Hippocampal formation (tissue), 2 donors: ENCODE measurements around the gene SLC12A3.

Source experiments
- DNase-seq, 2 donors: peaks; one replicate each; lab custom pipeline; 2025; lab: John Stamatoyannopoulos, UW

SLC12A3 gene

GRCh38 chr16:56847173-56847910 lies 17.7 kb upstream of the SLC12A3 start:
- no peak for DNase-seq

- no peak for DNase-seq
These were observed 16.7 kb upstream of the SLC12A3 start for GRCh38 chr16:56848029-56848936.

- no peak for DNase-seq
These were observed 15.9 kb upstream of the SLC12A3 start for GRCh38 chr16:56848955-56849689.

DNA sequence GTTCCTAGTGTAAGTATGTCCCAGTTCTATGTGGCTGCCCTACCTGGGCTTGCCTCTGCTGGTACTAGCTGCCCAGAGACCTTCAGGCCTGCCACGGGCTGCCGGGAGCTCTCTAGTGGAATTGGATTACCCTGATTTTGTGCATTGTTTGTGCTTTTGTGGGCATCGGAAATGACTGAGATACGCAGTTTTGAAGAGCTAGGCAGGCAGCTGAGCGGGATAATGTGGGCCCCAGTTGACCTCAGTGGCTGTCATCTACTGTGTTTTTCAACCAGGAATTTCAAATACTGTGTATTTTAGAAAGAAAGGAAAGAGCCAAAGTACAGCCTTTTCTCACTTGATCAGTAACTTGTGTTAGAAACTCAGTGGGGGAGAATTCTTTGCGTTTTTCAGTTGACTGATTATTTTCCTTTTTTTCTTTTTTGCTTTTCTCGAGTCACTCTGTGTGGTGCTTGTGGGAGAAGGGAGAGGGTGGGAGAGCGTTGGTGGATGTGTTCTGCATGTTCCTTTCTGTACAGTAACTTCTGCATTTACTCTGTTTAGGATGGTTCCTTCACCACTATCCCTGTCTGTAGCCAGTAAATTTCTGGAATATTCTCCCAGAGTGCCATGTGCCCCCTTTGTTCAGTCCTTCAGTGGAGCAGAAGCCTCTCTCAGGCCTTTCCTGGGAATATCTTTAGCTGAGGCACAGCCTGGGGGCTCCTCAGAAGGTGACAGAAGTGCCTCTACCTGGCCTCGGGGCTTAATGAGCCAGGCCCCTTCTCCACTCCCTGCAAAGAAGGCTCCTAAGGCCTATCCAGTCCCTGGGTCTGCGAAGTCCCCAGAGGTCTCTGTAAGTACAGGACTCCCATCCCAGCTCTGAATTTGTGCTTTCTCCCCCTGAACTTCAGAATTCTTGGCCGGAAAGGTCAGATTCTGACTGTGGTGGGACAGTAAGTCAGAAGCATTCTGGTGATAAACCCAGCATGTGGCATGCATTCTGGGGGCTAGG lies 15.0 kb upstream of the SLC12A3 start:
- no peak for DNase-seq

- DNase-seq: no peak
These were observed 13.2 kb upstream of the SLC12A3 start for GRCh38 chr16:56851671-56852400.

- no peak for DNase-seq
These were observed 12.6 kb upstream of the SLC12A3 start for GRCh38 chr16:56852401-56852730.

- DNase-seq: no peak
These were observed 12.0 kb upstream of the SLC12A3 start for GRCh38 chr16:56852968-56853367.

GRCh38 chr16:56855201-56855600 lies 9.8 kb upstream of the SLC12A3 start:
- no peak for DNase-seq

DNA sequence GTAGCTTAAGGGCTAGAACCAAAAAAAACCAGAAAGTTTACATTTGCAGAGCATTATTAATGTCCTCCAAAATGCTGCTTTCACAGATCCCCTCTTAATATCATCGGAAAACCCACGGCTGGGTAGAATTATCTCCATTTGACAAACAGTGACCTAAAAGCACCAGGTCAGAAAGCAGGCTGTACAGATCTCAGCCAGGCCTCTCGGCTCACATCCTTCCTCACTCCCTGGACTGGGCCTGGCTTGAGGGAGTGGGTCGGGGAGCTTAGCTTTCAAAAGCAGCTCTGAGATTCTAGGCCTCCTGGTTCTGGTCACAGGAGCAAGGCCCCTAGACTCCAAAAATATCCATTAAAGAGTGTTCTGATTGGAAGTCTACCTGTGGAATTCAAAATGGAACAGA lies 9.1 kb upstream of the SLC12A3 start:
- DNase-seq: no peak

- no peak for DNase-seq
These were observed 8.0 kb upstream of the SLC12A3 start for GRCh38 chr16:56856876-56857447.

DNA sequence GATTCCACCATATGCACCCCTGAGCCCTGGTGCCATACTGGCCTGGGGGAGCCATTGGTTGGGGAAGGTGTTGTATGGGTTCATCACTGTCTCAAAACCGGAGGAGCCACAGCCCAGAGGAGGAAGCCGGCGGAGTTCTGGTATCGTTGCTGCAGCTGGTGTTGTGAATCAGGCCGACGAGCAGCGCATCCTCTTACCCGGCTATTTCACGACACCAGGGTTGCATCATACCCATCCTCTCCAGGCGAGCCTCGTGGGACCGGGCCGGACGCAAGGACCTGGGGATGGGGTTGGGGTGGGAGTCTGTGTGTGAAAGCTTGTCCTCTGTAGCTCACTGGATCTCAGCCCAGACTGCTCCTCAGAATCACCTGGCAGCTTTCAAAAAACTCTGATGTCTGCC lies 6.6 kb upstream of the SLC12A3 start:
- no peak for DNase-seq

DNA sequence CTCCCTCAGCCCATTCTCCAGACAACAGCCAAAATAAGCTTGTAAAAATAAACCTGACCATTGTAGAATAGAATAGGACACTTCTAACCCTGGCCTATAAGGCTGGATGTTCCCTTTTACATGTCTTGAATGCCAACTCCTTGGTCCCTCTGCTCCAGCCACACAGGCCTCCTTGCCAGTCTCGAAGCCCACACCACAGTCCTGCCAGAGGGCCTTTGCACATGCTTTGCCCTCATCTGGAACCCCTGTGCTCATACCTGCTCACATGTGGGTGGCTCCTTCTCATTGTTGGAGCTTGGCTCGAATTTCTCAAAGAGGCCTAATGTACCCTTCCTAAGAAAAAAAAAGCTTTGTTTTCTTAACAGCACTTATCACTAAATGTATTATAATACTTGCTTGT lies 5.4 kb upstream of the SLC12A3 start:
- DNase-seq: no peak

- DNase-seq: no peak
These were observed 4.6 kb upstream of the SLC12A3 start for GRCh38 chr16:56860226-56861020.

DNA sequence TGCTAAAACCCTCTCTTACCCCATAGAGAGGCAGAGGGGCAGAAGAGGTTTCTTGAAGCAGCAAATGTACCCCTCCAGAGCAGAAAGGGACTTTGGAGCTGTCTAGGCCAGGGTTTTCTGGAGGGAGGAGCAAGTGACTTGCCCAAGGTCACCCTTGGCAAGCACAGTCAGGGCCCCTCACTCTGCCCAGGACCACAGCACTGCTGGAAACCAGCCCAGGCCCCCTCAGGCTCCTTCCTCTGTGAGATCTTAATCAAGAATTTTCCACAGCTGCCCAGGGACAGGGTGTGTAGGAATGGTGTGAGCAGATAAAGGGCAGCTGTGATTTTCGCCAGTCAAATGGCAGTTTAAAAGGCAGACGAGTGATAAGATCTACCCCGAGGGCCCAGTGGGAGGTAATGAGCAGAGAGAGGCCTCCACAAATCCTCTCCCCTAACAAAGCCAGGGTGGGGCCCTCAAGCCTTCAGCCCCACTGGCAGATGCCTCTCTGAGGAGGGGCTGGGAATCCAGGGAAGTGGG lies 3.9 kb upstream of the SLC12A3 start:
- no peak for DNase-seq

DNA sequence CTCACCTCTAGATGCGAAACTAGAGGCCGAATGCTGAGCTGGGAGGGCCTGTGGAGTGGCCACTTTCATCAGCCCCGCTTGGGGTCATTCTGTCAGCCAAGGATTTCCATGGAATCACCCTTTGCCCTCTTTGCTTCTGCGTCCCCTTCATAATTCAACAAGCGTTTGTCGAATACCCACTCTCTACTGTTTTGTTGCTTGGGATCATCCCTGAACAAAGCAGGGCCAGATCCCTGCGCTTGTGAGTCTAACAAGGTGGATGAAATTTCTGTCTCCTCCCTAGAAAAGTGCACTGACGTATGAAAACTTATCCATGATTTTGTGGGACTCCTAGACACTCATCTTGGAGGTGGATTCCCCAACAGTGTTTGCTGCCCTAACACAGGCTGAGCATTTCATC lies 3.3 kb upstream of the SLC12A3 start:
- no peak for DNase-seq

- DNase-seq: no peak
These were observed 2.2 kb upstream of the SLC12A3 start for GRCh38 chr16:56862776-56863175.

DNA sequence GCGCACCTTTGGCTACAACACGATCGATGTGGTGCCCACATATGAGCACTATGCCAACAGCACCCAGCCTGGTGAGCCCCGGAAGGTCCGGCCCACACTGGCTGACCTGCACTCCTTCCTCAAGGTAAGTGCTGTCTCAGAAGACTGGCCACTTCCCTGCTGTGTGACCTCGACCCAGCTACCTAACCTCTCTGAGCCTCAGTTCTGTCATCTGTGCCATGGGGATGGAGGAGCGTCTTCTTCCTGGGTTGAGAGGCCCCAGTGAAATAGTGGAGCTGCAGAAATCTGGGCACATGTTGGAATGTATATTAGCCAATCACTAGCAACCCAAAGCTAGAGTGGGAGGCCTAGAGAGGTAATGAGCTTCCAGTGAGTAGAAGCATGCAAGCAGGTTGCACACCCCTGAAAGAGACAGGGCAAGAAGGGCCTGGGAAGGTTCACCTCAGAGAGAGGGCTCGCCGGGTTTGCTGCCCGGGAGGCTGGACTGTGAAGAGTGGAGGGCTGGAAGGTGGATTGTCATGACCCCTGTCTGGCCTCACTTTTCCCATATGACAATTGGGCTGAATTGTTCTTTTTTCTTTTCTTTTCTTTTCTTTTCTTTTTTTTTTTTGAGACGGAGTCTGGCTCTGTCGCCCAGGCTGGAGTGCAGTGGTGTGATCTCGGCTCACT lies 521 bp downstream of the SLC12A3 start:
- no peak for DNase-seq

- peak; percentile 33 to 56 for DNase-seq
These were observed 2.2 kb downstream of the SLC12A3 start for GRCh38 chr16:56866955-56867830.
